ENCODE measurements around the gene PCDH9.
"Not testable (repeated sequence)": the region's sequence is repeated elsewhere in the genome, so short reads cannot be mapped to it uniquely, and the experiment has no call there.

Gene PCDH9

GRCh38 chr13:66328476-66328875 lies 901.7 kb downstream of the PCDH9 start:
- in situ Hi-C loops (cut with MboI; ENCODE audit: low sequenced_read_pairs) = no loop called here

- in situ Hi-C loops (cut with MboI; ENCODE audit: low sequenced_read_pairs) = no loop called here
Observed at GRCh38 chr13:66323745-66324347, 906.3 kb downstream of the PCDH9 start.

GRCh38 chr13:66322936-66323335 lies 907.2 kb downstream of the PCDH9 start:
- in situ Hi-C loops (cut with MboI; ENCODE audit: low sequenced_read_pairs) = no loop called here

- in situ Hi-C loops (cut with MboI; ENCODE audit: low sequenced_read_pairs) = no loop called here
Observed at GRCh38 chr13:66322193-66322740, 907.9 kb downstream of the PCDH9 start.

- in situ Hi-C loops (cut with MboI; ENCODE audit: low sequenced_read_pairs) = no loop called here
Observed at GRCh38 chr13:66314911-66315310, 915.2 kb downstream of the PCDH9 start.

- in situ Hi-C loops (cut with MboI; ENCODE audit: low sequenced_read_pairs) = no loop called here
Observed at GRCh38 chr13:66313413-66313812, 916.7 kb downstream of the PCDH9 start.

GRCh38 chr13:66312312-66313087 lies 917.6 kb downstream of the PCDH9 start:
- in situ Hi-C loops (cut with MboI; ENCODE audit: low sequenced_read_pairs) = no loop called here

- in situ Hi-C loops (cut with MboI; ENCODE audit: low sequenced_read_pairs) = no loop called here
Observed at GRCh38 chr13:66305961-66306617, 924.0 kb downstream of the PCDH9 start.

- in situ Hi-C loops (cut with MboI; ENCODE audit: low sequenced_read_pairs) = no loop called here
Observed at GRCh38 chr13:66301482-66301881, 928.7 kb downstream of the PCDH9 start.

- in situ Hi-C loops (cut with MboI; ENCODE audit: low sequenced_read_pairs) = no loop called here
Observed at GRCh38 chr13:66301006-66301405, 929.1 kb downstream of the PCDH9 start.

- in situ Hi-C loops (cut with MboI; ENCODE audit: low sequenced_read_pairs) = no loop called here
Observed at GRCh38 chr13:66296875-66297274, 933.3 kb downstream of the PCDH9 start.

GRCh38 chr13:66296328-66296727 lies 933.8 kb downstream of the PCDH9 start:
- in situ Hi-C loops (cut with MboI; ENCODE audit: low sequenced_read_pairs) = no loop called here

- in situ Hi-C loops (cut with MboI; ENCODE audit: low sequenced_read_pairs) = not testable (repeated sequence)
Observed at GRCh38 chr13:66286806-66287205, 943.3 kb downstream of the PCDH9 start.

- in situ Hi-C loops (cut with MboI; ENCODE audit: low sequenced_read_pairs) = no loop called here
Observed at GRCh38 chr13:66275416-66275815, 954.7 kb downstream of the PCDH9 start.

GRCh38 chr13:66273011-66273410 lies 957.1 kb downstream of the PCDH9 start:
- in situ Hi-C loops (cut with MboI; ENCODE audit: low sequenced_read_pairs) = no loop called here

GRCh38 chr13:66266761-66267160 lies 963.4 kb downstream of the PCDH9 start:
- in situ Hi-C loops (cut with MboI; ENCODE audit: low sequenced_read_pairs) = no loop called here

GRCh38 chr13:66266348-66266747 lies 963.8 kb downstream of the PCDH9 start:
- in situ Hi-C loops (cut with MboI; ENCODE audit: low sequenced_read_pairs) = no loop called here

GRCh38 chr13:66265371-66265770 lies 964.8 kb downstream of the PCDH9 start:
- in situ Hi-C loops (cut with MboI; ENCODE audit: low sequenced_read_pairs) = no loop called here

- in situ Hi-C loops (cut with MboI; ENCODE audit: low sequenced_read_pairs) = no loop called here
Observed at GRCh38 chr13:66264971-66265370, 965.2 kb downstream of the PCDH9 start.

GRCh38 chr13:66262330-66262729 lies 967.8 kb downstream of the PCDH9 start:
- in situ Hi-C loops (cut with MboI; ENCODE audit: low sequenced_read_pairs) = no loop called here

- in situ Hi-C loops (cut with MboI; ENCODE audit: low sequenced_read_pairs) = not testable (repeated sequence)
Observed at GRCh38 chr13:66259426-66259825, 970.7 kb downstream of the PCDH9 start.

All from HL-60/S4 (cell line).